HepG2 (cell line): ENCODE data around the gene DLG5. TPM values are rescaled to one million over a fixed set of nuclear protein-coding genes. Genes with fewer than 3 reads are reported as not detected.

Experiments used
- ATAC-seq: fragments of 200-7000 bp; cut with Tn5 transposase; 3 replicates; pipeline ENCODE4 v1.9.1; 2020; ENCODE audit warnings: mild to moderate bottlenecking, moderate library complexity
- BruUV-seq: library from RNA; stranded (reverse); fragments of 400-500 nt; replicated peaks from 2 replicates; lab custom pipeline; 2021; lab: Mats Ljungman, UMichigan
- CTCF ChIA-PET: fragments of 300-600 bp; formaldehyde crosslinking; extraction: SDS; loops from one replicate; lab custom pipeline; 2021; ENCODE audit warnings: low total read pairs, inconsistent platforms, low intra/inter-chr PET ratio; lab: Yijun Ruan, JAX
- POLR2A ChIA-PET: fragments of 350-600 bp; sonication (Branson Sonifier 250); formaldehyde crosslinking; loops from one replicate; lab custom pipeline; 2020; ENCODE audit warnings: antibody characterized with exemption, inconsistent platforms; lab: Yijun Ruan, JAX
- DNase-seq: peaks from one replicate; pipeline ENCODE4 v3.0.0-alpha.2; 2015; ENCODE audit warnings: low spot score
- FAIRE-seq: peaks from 3 replicates; lab custom pipeline; 2011; peaks lifted over from hg19 to GRCh38; lab: Jason Lieb, UNC
- H2AFZ ChIP-seq: one replicate; pipeline ENCODE4 v1.6.1; 2011; ENCODE audit warnings: low read length, inconsistent platforms
- H3K27ac ChIP-seq: fragments of 300-600 bp; 3 replicates; pipeline ENCODE4 v1.8.0; 2011; ENCODE audit warnings: mixed run types, mild to moderate bottlenecking, mixed read lengths, low read length, inconsistent platforms; ENCODE audit not compliant: insufficient read depth; ENCODE audit errors: extremely low read length
- H3K27me3 ChIP-seq, 2 experiments: fragments of 200-600 bp in 1 of 2; 2 replicates in 1 of 2; 3 replicates in 1 of 2; pipeline versions ENCODE4 v1.6.0 to v1.8.0; 2011; ENCODE audit warnings: low read length in 2 of 2, mild to moderate bottlenecking in 2 of 2, moderate library complexity in 2 of 2, inconsistent platforms in 1 of 2; ENCODE audit not compliant: insufficient read depth in 2 of 2, control insufficient read depth in 1 of 2
- H3K36me3 ChIP-seq, 2 experiments: fragments of 200-600 bp in 1 of 2; replicated peaks in 1 of 2; 2 replicates in 1 of 2; 3 replicates in 1 of 2; pipeline versions ENCODE4 v1.5.1 to v1.8.0; 2011; ENCODE audit warnings: low read length in 2 of 2, inconsistent platforms in 1 of 2; ENCODE audit not compliant: insufficient read depth in 2 of 2, control insufficient read depth in 1 of 2
- H3K4me1 ChIP-seq: 2 replicates; pipeline ENCODE4 v1.5.1; 2012; ENCODE audit warnings: low read length, inconsistent platforms; ENCODE audit not compliant: insufficient read depth
- H3K4me2 ChIP-seq: 2 replicates; pipeline ENCODE4 v1.6.0; 2011; ENCODE audit warnings: low read depth, low read length, inconsistent platforms
- H3K4me3 ChIP-seq, 3 experiments: fragments of 200-600 bp in 1 of 3; sonication (generic), shearing (Covaris generic) in 1 of 3; replicated peaks in 1 of 3; 2 replicates each; pipeline ENCODE4 v1.5.1; 2011 to 2016; ENCODE audit warnings: low read length in 3 of 3, inconsistent platforms in 2 of 3, low read depth in 2 of 3, mild to moderate bottlenecking in 2 of 3, control low read depth in 1 of 3, mixed read lengths in 1 of 3; ENCODE audit not compliant: insufficient read depth in 1 of 3
- H3K79me2 ChIP-seq: one replicate; pipeline ENCODE4 v1.6.1; 2011; ENCODE audit warnings: low read length, inconsistent platforms; ENCODE audit not compliant: insufficient read depth
- H3K9ac ChIP-seq: 2 replicates; pipeline ENCODE4 v1.6.0; 2011; ENCODE audit warnings: mild to moderate bottlenecking, low read depth, low read length, inconsistent platforms; ENCODE audit not compliant: insufficient read depth
- H3K9me3 ChIP-seq: 2 replicates; pipeline ENCODE4 v1.5.1; 2012; ENCODE audit warnings: mild to moderate bottlenecking, low read length
- H4K20me1 ChIP-seq: 2 replicates; pipeline ENCODE4 v1.6.0; 2011; ENCODE audit warnings: inconsistent platforms, mild to moderate bottlenecking, low read length, moderate library complexity; ENCODE audit not compliant: insufficient read depth
- ARNT ChIP-seq: fragments of 450-650 bp; IDR thresholded peaks from 2 replicates; pipeline ENCODE4 v1.6.1; 2017
- ETV5 ChIP-seq: IDR thresholded peaks from 2 replicates; pipeline ENCODE4 v1.6.1; 2018; ENCODE audit warnings: missing biosample characterization, missing genetic modification reagents, inconsistent platforms, borderline replicate concordance
- HNF4A ChIP-seq: sonication (generic); formaldehyde crosslinking; IDR thresholded peaks from 2 replicates; pipeline ENCODE4 v1.4.0; 2020; ENCODE audit warnings: missing genetic modification reagents
- PATZ1 ChIP-seq: sonication (generic); formaldehyde crosslinking; IDR thresholded peaks from 2 replicates; pipeline ENCODE4 v1.4.0; 2020; ENCODE audit warnings: missing genetic modification reagents
- PRMT3 ChIP-seq: sonication (generic); formaldehyde crosslinking; IDR thresholded peaks from 2 replicates; pipeline ENCODE4 v1.8.1; 2022; ENCODE audit warnings: low read depth, mild to moderate bottlenecking, moderate library complexity, missing genetic modification reagents, borderline replicate concordance
- RCOR2 ChIP-seq: IDR thresholded peaks from 2 replicates; pipeline ENCODE4 v1.6.1; 2016; ENCODE audit warnings: missing biosample characterization, missing genetic modification reagents
- SMARCE1 ChIP-seq: fragments of 450-650 bp; IDR thresholded peaks from 2 replicates; pipeline ENCODE4 v1.6.1; 2017; ENCODE audit warnings: borderline replicate concordance
- ZNF17 ChIP-seq: sonication (generic); formaldehyde crosslinking; IDR thresholded peaks from 2 replicates; pipeline ENCODE4 v1.5.0; 2020; ENCODE audit warnings: mild to moderate bottlenecking, missing genetic modification reagents
- ZNF235 ChIP-seq: sonication (generic); formaldehyde crosslinking; IDR thresholded peaks from 2 replicates; pipeline ENCODE4 v1.8.1; 2023; ENCODE audit warnings: mild to moderate bottlenecking, missing genetic modification reagents, borderline replicate concordance
- ZSCAN25 ChIP-seq: sonication (generic); formaldehyde crosslinking; IDR thresholded peaks from 2 replicates; pipeline ENCODE4 v1.8.0; 2022; ENCODE audit warnings: mild to moderate bottlenecking, missing genetic modification reagents
- WGBS: methylation state at CpG from one replicate; pipeline ENCODE4 v1.1.6; 2017; ENCODE audit warnings: low lambda C conversion rate; 5-methylcytosine and 5-hydroxymethylcytosine counted together
- in situ Hi-C: cut with HindIII; loops from 2 replicates; pipeline ENCODE4 v1.10.0; 2017; ENCODE audit warnings: low pct_unique_long_range_greater_than_20kb; ENCODE audit not compliant: extremely low pct_ligation_motif_present
- intact Hi-C: fragments of 100-400 bp; cut with micrococcal nuclease; formaldehyde crosslinking; loops from one replicate; pipeline ENCODE4 v1.10.0; 2022; ENCODE audit not compliant: unreplicated experiment
- polyA plus RNA-seq, 8 experiments: library from polyadenylated mRNA; depleted of rRNA in 3 of 8; stranded (reverse) in 7 of 8; unstranded in 1 of 8; fragments of >200 nt; fragmentation: Illumina TruSeq in 4 of 8; extraction: Trizol in 4 of 8; gene quantifications; 2 replicates each; pipeline versions ENCODE4 v1.2.1 to v1.2.3, GENCODE V29; 2011 to 2016; ENCODE audit warnings: low read depth in 4 of 8, missing spikeins in 1 of 8, mixed read lengths in 1 of 8; ENCODE audit not compliant: insufficient read depth in 1 of 8
- total RNA-seq, 5 experiments: library from RNA; depleted of rRNA; stranded (reverse); fragments of >200 nt; fragmentation: Illumina TruSeq; extraction: Trizol; gene quantifications; 2 replicates each; pipeline ENCODE4 v1.2.3, GENCODE V29; 2016; ENCODE audit warnings: low read depth in 1 of 5

The DLG5 gene
- total and polyA plus RNA-seq, 2 of the 13 experiments (the other 11 are each of a cell fraction or from before 2014, with no cell fraction given): 15.5 to 18.2 TPM

GRCh38 chr10:77776487-77776886, 150.1 kb downstream of the DLG5 start (continued):
- TF ChIP-seq PATZ1 (CRISPR knock-in tag) (no peak), SMARCE1 (no peak), PRMT3 (no peak), ARNT (no peak), ZNF17 (CRISPR knock-in tag) (no peak), RCOR2 (CRISPR knock-in tag) (no peak), ETV5 (CRISPR knock-in tag) (no peak)
- TF ChIP-seq, all 625 proteins: peak for 0

GRCh38 chr10:77774940-77775391, 151.6 kb downstream of the DLG5 start:
- H3K4me2 ChIP-seq: no peak overlapping the region
- H3K27ac ChIP-seq: no peak overlapping the region
- H3K9me3 ChIP-seq: peaks cover 20% of the 10 kb centered on the region
- POLR2A ChIA-PET: no interaction called here
- no peak for FAIRE-seq
- H3K4me1 ChIP-seq: peaks cover 16% of the 10 kb centered on the region
- TF ChIP-seq HNF4A (CRISPR knock-in tag): peak; percentile 33; the same call in 1 of the 2 replicates
- TF ChIP-seq ZSCAN25 (CRISPR knock-in tag): peak; percentile 93
- TF ChIP-seq ZNF235 (CRISPR knock-in tag): no peak
- TF ChIP-seq, all 625 proteins: peak for 2
- BruUV-seq: no TSS peak
- WGBS: 0% methylated on average over 1 of the region's 1 CpG
- in situ Hi-C loops: no loop called here
- Histone ChIP-seq H3K27me3 (no peaks in the 10 kb centered on the region), H4K20me1 (no peaks in the 10 kb centered on the region), H3K79me2 (no peaks in the 10 kb centered on the region), H3K4me3 (no peak overlapping the region), H3K36me3 (no peaks in the 10 kb centered on the region), H3K9ac (no peak overlapping the region), H2AFZ (no peak overlapping the region)
- peak; percentile 59 for ATAC-seq
- CTCF ChIA-PET: no interaction called here
- intact Hi-C loops: no loop called here
- DNase-seq: peak; percentile 22
